Osteocyte (in vitro differentiated cells): ENCODE measurements around the gene NBAS. TPM values are rescaled to one million over a fixed set of nuclear protein-coding genes. Genes with fewer than 3 reads are reported as not detected.

ENCODE experiments used
- DNase-seq: peaks from one replicate; pipeline ENCODE4 v3.0.0; 2021; ENCODE audit warnings: mixed read lengths; ENCODE audit not compliant: unreplicated experiment; ENCODE audit errors: extremely low spot score
- H3K27ac Mint-ChIP-seq: one replicate; pipeline ENCODE4 v1.8.0; 2021; ENCODE audit warnings: mild to moderate bottlenecking, mixed read lengths; ENCODE audit not compliant: unreplicated experiment
- H3K27me3 Mint-ChIP-seq: one replicate; pipeline ENCODE4 v1.8.0; 2021; ENCODE audit warnings: mixed read lengths; ENCODE audit not compliant: unreplicated experiment
- H3K36me3 Mint-ChIP-seq: one replicate; pipeline ENCODE4 v1.8.0; 2021; ENCODE audit warnings: mixed read lengths; ENCODE audit not compliant: unreplicated experiment
- H3K4me1 Mint-ChIP-seq: one replicate; pipeline ENCODE4 v1.8.0; 2021; ENCODE audit warnings: mixed read lengths; ENCODE audit not compliant: unreplicated experiment
- H3K4me3 Mint-ChIP-seq: one replicate; pipeline ENCODE4 v1.8.0; 2021; ENCODE audit warnings: mild to moderate bottlenecking, moderate library complexity, mixed read lengths; ENCODE audit not compliant: unreplicated experiment
- H3K9me3 Mint-ChIP-seq: one replicate; pipeline ENCODE4 v1.8.0; 2021; ENCODE audit warnings: mixed read lengths; ENCODE audit not compliant: unreplicated experiment
- total RNA-seq: library from RNA; stranded (reverse); gene quantifications from 2 replicates; pipeline ENCODE4 v1.2.1, GENCODE V29; 2021
- TF ChIP-seq, protein P1 (sequence below): fragments of 200-600 bp; sonication (generic); IDR thresholded peaks from 2 replicates; pipeline ENCODE4 v1.5.0; 2021; ENCODE audit warnings: antibody characterized with exemption, mild to moderate bottlenecking, moderate library complexity

The NBAS gene
- total RNA-seq, 1 donor from 2014 or later: 43.6 TPM

GRCh38 chr2:15607709-15608391, 46.7 kb upstream of the NBAS start:
- Mint-ChIP-seq H3K36me3 (peaks cover 63% of the 10 kb centered on the region), H3K9me3 (no peaks in the 10 kb centered on the region), H3K4me1 (no peaks in the 10 kb centered on the region), H3K27me3 (no peaks in the 10 kb centered on the region), H3K27ac (no peak overlapping the region), H3K4me3 (no peak overlapping the region)
- no peak for DNase-seq
- TF ChIP-seq, protein P1, sequence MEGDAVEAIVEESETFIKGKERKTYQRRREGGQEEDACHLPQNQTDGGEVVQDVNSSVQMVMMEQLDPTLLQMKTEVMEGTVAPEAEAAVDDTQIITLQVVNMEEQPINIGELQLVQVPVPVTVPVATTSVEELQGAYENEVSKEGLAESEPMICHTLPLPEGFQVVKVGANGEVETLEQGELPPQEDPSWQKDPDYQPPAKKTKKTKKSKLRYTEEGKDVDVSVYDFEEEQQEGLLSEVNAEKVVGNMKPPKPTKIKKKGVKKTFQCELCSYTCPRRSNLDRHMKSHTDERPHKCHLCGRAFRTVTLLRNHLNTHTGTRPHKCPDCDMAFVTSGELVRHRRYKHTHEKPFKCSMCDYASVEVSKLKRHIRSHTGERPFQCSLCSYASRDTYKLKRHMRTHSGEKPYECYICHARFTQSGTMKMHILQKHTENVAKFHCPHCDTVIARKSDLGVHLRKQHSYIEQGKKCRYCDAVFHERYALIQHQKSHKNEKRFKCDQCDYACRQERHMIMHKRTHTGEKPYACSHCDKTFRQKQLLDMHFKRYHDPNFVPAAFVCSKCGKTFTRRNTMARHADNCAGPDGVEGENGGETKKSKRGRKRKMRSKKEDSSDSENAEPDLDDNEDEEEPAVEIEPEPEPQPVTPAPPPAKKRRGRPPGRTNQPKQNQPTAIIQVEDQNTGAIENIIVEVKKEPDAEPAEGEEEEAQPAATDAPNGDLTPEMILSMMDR: no peak

DNA sequence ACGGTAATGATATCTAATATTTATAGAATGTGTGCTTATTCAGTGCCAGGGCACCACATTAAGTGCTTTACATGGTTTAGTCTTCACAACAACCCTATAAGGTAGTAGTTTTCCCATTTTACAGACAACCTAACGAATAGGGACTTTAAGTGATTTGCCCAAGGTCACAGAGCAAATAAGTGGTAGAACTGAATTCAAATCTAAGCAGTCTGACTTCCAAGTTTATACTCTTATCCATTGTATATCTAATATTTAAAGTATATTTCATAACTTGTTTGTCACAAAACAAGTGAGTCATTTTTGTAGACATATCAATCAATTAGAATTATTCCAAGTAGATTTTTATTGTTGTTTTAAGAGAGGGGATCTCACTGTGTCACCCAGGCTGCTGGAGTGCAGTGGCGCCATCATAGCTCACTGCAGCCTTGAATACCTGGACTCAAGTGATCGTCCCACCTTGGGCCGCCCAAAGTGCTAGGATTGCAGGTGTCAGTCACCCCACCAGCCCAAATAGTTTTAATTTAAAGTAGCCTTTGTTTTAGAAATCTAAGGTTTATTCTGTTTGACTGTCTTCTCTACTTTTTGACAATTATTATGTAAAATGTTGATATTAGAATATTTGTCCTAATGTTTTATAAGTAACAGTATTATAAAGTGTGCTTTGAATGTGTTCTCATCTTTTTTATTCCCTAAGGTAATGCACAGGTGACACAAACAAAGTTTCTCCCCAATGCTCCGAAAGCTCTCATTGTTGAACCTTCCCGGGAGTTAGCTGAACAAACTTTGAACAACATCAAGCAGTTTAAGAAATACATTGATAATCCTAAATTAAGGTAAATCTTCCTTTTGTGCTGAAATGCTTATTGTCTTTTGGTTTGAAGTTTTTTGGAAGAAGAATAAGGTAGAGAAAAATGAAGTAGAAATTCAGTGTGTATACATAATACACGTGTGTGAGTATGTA, 45.6 kb upstream of the NBAS start:
- DNase-seq: no peak
- TF ChIP-seq, protein P1: no peak
- no peak overlapping the region for H3K27ac Mint-ChIP-seq
- no peaks in the 10 kb centered on the region for H3K27me3 Mint-ChIP-seq
- no peaks in the 10 kb centered on the region for H3K9me3 Mint-ChIP-seq
- peaks cover 71% of the 10 kb centered on the region for H3K36me3 Mint-ChIP-seq
- H3K4me3 Mint-ChIP-seq: no peak overlapping the region
- no peaks in the 10 kb centered on the region for H3K4me1 Mint-ChIP-seq

DNA sequence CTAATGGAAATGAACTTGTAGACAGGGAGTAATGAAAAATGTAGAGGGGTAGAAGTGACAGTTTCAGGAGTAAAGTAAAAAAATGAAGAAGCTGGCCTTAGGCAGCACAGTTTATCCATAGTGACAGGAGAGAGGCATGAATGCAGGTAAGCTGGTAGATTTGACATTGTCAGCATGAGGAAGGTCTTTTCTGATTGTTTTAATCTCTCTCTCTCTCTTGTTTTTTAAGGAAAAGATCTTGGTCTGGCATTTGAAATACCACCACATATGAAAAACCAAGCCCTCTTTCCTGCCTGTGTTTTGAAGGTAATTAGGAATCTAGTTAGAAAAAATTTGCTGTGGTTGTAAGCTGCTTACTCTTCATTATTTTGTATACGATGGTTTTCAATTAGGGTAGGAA, 44.6 kb upstream of the NBAS start:
- Mint-ChIP-seq H3K9me3 (no peaks in the 10 kb centered on the region), H3K4me1 (no peaks in the 10 kb centered on the region), H3K36me3 (peaks cover 80% of the 10 kb centered on the region), H3K4me3 (no peak overlapping the region), H3K27ac (no peak overlapping the region), H3K27me3 (no peaks in the 10 kb centered on the region)
- TF ChIP-seq, protein P1: no peak
- DNase-seq: no peak

DNA sequence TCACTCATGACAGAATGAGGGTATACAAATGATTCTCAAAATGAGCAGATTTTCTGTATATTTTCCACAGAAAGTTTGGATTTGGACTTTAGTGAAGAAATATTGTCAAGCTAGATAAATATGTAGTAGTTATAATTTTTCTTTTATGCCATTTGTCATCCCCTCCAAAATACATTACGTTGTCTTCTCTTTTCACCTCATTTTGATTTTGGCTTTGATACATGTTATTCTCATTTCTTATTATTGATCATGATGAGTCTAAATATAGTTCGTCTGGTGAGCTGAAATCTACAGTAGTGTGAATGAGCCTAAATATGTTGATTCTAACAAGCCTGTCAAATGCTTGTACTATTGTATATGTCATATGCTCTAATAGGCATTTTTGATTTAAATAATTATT, 42.8 kb upstream of the NBAS start:
- Mint-ChIP-seq H3K27me3 (no peaks in the 10 kb centered on the region), H3K36me3 (peaks cover 76% of the 10 kb centered on the region), H3K4me1 (no peaks in the 10 kb centered on the region), H3K27ac (no peak overlapping the region), H3K9me3 (no peaks in the 10 kb centered on the region), H3K4me3 (no peak overlapping the region)
- no peak for DNase-seq
- TF ChIP-seq, protein P1: no peak
